ENCODE measurements around the gene CEACAM1.
"Not testable (repeated sequence)": the region's sequence is repeated elsewhere in the genome, so short reads cannot be mapped to it uniquely, and the experiment has no call there.

Gene CEACAM1

DNA sequence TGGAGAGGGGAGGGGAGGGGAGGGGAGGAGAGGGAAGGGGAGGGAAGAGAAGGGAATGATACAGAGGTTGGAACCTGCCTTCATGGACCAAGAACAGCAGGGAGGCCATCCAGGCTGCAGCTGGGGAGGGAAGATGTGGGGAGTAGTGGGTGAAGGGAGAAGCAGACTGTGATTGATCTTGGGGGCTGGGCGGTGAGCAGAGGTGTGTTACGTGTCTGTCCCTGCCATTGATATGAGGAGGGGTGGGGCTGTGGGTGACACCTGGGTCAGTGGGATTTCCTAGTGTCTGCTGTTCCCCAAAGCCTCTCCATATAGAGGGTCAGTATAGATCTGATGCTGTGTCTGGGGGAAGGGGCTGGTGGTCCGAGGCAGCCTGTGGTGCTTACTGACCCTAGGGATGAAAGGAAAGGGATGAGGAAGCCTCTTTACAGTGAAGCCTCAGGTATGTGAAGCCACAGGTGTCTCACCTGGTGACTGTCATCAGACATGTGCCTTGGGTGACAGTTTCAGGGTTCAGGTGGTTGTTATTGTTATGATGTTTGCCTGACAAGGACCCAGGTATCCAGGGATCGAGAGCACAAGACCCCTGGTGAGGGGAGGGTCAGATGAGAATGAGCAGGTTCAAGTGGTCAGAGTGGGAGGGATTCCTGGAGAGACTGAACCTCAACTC, 18.7 kb upstream of the CEACAM1 start:
- no peaks in the 10 kb centered on the region for H3K9me3 ChIP-seq
- H3K27ac ChIP-seq: no peak overlapping the region
- TF ChIP-seq, protein P1, sequence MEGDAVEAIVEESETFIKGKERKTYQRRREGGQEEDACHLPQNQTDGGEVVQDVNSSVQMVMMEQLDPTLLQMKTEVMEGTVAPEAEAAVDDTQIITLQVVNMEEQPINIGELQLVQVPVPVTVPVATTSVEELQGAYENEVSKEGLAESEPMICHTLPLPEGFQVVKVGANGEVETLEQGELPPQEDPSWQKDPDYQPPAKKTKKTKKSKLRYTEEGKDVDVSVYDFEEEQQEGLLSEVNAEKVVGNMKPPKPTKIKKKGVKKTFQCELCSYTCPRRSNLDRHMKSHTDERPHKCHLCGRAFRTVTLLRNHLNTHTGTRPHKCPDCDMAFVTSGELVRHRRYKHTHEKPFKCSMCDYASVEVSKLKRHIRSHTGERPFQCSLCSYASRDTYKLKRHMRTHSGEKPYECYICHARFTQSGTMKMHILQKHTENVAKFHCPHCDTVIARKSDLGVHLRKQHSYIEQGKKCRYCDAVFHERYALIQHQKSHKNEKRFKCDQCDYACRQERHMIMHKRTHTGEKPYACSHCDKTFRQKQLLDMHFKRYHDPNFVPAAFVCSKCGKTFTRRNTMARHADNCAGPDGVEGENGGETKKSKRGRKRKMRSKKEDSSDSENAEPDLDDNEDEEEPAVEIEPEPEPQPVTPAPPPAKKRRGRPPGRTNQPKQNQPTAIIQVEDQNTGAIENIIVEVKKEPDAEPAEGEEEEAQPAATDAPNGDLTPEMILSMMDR (IDR thresholded peaks at IDR 0.05): no peak
- peaks cover 8% of the 10 kb centered on the region for H3K27me3 ChIP-seq
- no peaks in the 10 kb centered on the region for H3K36me3 ChIP-seq
- no peak overlapping the region for H3K4me3 ChIP-seq (ENCODE audit: low read depth in 1 of 2, low read length in 1 of 2)
- H3K4me1 ChIP-seq (ENCODE audit: control insufficient read depth in 1 of 2, insufficient read depth in 1 of 2, low read depth in 1 of 2, low read length in 1 of 2): peaks cover 4 to 5% of the 10 kb centered on the region in 2 experiments

DNA sequence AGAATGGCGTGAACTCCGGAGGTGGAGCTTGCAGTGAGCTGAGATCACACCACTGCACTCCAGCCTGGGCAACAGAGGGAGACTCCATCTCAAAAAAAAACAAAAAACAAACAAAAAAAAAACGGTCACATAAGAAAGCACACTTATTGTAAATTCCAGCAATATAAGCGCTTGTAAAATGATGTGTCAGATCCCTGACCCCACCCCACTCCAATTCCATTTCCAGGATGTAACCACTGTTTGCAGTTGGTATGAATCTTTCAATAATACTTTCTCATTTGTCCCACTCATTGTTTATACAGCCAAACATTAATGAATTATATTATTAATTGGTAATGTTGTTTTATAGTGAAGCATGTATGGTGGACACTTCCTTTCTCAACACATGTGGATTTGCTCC, 15.9 kb upstream of the CEACAM1 start:
- TF ChIP-seq, protein P1 (IDR thresholded peaks at IDR 0.05): no peak
- no peak overlapping the region for H3K27ac ChIP-seq
- peaks cover 8% of the 10 kb centered on the region for H3K27me3 ChIP-seq
- no peaks in the 10 kb centered on the region for H3K36me3 ChIP-seq
- H3K9me3 ChIP-seq: no peaks in the 10 kb centered on the region
- peaks cover 4 to 5% of the 10 kb centered on the region in 2 experiments for H3K4me1 ChIP-seq (ENCODE audit: control insufficient read depth in 1 of 2, insufficient read depth in 1 of 2, low read depth in 1 of 2, low read length in 1 of 2)
- H3K4me3 ChIP-seq (ENCODE audit: low read depth in 1 of 2, low read length in 1 of 2): no peak overlapping the region

DNA sequence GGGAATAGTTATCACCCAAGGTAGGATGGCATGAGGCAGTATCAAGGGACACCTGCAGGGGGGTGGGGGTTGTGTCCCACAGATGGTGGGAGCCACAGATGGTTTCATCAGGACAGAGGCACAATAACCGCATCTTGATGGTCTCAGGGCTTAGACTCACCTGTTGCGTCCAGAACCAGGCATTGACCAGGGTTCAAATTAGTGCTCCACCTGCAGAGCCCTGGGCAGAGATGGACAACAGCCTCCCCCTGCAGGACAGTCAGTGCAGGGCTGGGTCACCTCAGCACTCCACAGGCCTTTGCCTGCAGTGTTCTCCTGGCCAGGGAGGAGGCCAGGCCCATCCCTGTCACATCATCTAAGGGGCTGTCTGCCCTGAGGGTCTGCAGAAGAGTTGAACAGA, 14.5 kb upstream of the CEACAM1 start:
- peaks cover 9% of the 10 kb centered on the region in 2 experiments for H3K4me1 ChIP-seq (ENCODE audit: control insufficient read depth in 1 of 2, insufficient read depth in 1 of 2, low read depth in 1 of 2, low read length in 1 of 2)
- TF ChIP-seq, protein P1 (IDR thresholded peaks at IDR 0.05): no peak
- no peaks in the 10 kb centered on the region for H3K36me3 ChIP-seq
- H3K9me3 ChIP-seq: no peaks in the 10 kb centered on the region
- H3K4me3 ChIP-seq (ENCODE audit: low read depth in 1 of 2, low read length in 1 of 2): no peak overlapping the region
- peaks cover 8% of the 10 kb centered on the region for H3K27me3 ChIP-seq
- H3K27ac ChIP-seq: no peak overlapping the region

DNA sequence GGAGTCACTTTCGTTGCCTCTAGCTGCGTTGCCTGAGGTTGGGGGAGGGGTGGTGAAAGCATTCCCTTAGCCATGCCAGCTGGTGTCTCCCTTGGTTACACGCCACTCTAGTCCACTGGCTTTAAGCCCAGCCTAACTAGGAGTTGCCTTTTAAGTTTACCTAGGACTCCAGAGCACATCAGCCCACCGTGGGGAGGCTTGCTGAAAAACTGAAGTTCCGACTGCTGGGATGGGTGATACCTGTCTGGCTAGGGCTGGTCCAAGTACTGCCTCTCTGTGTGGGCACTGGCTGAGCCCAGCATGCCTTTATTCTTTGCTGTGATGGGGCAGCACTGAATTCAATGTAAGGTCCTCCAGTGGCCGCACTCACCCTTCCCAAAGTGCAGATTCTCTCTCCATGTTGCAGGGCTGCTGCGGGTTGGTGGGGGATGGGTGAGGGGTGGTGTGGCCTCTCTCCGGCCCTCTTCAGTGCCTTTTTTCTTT, 11.8 kb upstream of the CEACAM1 start:
- H3K27ac ChIP-seq: no peak overlapping the region
- H3K4me1 ChIP-seq (ENCODE audit: control insufficient read depth in 1 of 2, insufficient read depth in 1 of 2, low read depth in 1 of 2, low read length in 1 of 2): peaks cover 9% of the 10 kb centered on the region in 2 experiments
- no peaks in the 10 kb centered on the region for H3K36me3 ChIP-seq
- H3K9me3 ChIP-seq: no peaks in the 10 kb centered on the region
- H3K4me3 ChIP-seq (ENCODE audit: low read depth in 1 of 2, low read length in 1 of 2): no peak overlapping the region
- TF ChIP-seq, protein P1 (IDR thresholded peaks at IDR 0.05): no peak
- peaks cover 6% of the 10 kb centered on the region for H3K27me3 ChIP-seq

- Histone ChIP-seq H3K4me1 (ENCODE audit: control insufficient read depth in 1 of 2, insufficient read depth in 1 of 2, low read depth in 1 of 2, low read length in 1 of 2) (peaks cover 9% of the 10 kb centered on the region in 2 experiments), H3K9me3 (no peaks in the 10 kb centered on the region), H3K4me3 (ENCODE audit: low read depth in 1 of 2, low read length in 1 of 2) (no peak overlapping the region), H3K36me3 (no peaks in the 10 kb centered on the region), H3K27me3 (peaks cover 10% of the 10 kb centered on the region), H3K27ac (no peak overlapping the region)
- TF ChIP-seq, protein P1 (IDR thresholded peaks at IDR 0.05): no peak
Measured at GRCh38 chr19:42538841-42539709, 10.8 kb upstream of the CEACAM1 start.

GRCh38 chr19:42535276-42535675, 7.0 kb upstream of the CEACAM1 start:
- not testable (repeated sequence) for H3K27me3 ChIP-seq; H3K36me3 ChIP-seq; H3K27ac ChIP-seq; H3K4me1 ChIP-seq (ENCODE audit: control insufficient read depth in 1 of 2, insufficient read depth in 1 of 2, low read depth in 1 of 2, low read length in 1 of 2); H3K9me3 ChIP-seq; H3K4me3 ChIP-seq (ENCODE audit: low read depth in 1 of 2, low read length in 1 of 2)
